GM12873 (cell line): ENCODE data around the gene MAP7.

Experiments
- TF ChIP-seq, protein P1 (sequence below): IDR thresholded peaks from 2 replicates; pipeline ENCODE4 v1.5.1; 2012; ENCODE audit warnings: low read depth, mild to moderate bottlenecking, moderate library complexity, low read length, control low read depth; ENCODE audit not compliant: insufficient read depth; ENCODE audit errors: missing control alignments

MAP7 gene

DNA sequence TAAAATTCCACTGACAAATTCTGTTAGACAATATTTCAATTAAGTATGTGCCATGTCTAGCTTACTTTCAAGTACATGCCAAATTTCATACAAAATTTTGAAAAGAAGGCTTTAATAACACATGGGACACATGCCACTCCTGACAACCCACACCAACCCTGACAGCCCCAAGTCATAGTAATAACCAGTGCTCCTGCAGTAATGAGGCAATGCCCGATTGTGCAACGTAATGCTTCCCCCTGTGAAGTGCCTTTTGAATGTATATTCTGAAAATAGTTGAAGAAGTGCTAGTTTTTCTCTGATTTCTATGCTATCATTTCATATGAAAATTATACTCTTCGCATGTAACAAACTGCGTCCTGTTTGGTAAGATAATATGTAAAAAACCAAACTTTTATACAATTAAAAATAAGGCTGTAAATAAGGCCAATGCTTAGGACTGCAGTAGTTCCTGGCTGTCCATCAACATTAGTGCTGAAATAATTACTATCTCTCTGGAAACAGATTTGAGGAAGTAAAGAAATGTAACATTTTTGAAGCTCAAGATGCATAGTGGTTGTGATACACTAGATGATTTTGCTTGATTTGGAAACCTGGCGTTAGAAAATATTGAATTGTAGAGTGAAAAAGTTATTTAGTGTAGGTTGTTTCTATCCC is 134.7 kb downstream of the MAP7 start:
- TF ChIP-seq, protein P1, sequence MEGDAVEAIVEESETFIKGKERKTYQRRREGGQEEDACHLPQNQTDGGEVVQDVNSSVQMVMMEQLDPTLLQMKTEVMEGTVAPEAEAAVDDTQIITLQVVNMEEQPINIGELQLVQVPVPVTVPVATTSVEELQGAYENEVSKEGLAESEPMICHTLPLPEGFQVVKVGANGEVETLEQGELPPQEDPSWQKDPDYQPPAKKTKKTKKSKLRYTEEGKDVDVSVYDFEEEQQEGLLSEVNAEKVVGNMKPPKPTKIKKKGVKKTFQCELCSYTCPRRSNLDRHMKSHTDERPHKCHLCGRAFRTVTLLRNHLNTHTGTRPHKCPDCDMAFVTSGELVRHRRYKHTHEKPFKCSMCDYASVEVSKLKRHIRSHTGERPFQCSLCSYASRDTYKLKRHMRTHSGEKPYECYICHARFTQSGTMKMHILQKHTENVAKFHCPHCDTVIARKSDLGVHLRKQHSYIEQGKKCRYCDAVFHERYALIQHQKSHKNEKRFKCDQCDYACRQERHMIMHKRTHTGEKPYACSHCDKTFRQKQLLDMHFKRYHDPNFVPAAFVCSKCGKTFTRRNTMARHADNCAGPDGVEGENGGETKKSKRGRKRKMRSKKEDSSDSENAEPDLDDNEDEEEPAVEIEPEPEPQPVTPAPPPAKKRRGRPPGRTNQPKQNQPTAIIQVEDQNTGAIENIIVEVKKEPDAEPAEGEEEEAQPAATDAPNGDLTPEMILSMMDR = no peak

DNA sequence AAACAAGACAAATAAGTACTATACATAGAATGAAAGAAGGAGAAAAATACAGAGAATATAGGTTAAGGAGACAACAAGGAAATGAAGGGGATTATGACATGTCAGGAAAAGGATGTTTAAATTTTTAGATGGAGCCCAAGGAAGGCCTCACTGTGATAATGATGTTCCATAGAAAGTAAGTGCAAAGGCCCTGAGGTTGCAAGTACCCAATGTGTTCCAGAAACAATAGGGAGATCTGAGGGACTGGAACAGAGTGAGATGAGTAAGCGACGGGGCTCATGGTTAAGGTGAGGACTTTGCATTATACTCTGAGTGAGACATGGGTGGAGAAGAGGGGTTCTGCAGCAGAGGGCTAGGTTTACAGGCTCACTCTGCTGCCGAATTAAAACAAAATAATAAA is 137.8 kb downstream of the MAP7 start:
- TF ChIP-seq, protein P1 = no peak

DNA sequence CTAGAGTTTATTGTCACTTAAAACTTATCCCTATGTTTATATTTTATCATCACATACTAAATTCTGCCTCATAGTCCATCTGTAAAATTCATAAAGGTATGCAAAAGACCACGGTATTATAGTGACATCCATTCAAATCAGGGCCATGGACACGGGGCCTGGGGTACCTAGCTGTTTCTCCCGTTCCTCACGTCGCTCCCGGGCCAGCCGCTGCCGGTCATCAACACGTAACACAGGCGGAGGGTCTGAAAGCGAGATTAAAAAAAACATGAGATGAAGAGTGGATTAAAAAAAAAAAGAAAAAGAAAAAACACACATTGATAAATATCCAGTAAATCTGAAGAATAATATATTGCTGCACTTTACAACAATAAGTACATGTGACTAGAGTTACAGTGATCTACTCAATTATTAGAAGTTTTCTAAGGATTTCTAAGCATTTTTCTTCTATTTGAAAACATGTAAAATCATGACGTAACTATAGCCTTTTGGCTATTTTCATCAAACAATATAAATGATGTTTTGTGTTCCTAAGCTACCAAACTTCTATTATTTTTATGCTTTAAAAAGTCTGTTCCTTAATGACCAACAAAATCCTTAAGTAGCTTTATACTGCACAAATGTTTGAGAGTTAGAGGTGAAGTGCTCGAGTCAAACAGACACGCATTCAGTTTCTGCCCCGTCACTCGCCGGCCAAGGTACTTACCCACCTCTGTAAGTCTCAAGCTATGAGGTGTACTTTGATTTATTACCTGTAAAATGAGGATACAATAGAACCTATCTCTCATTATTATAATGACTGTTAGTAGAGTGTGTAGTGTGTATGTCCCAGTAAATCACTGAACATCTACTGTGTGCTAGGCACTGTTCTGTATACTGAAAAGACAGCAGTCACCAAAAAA is 138.5 kb downstream of the MAP7 start:
- TF ChIP-seq, protein P1 = no peak

DNA sequence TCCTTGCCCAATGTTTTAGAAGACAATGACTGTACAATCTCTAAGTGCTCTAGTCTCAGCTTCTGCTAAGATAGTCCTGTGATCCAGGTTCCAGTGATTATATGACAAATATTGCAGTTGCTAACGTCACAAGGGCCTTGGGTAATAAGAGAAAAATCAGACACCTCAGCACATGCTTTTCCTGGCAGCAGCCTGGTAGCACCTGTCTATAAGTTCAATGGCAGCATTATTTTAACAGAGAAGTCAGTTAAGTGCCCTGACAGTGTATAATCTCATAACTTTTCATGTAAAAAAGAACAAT is 139.2 kb downstream of the MAP7 start:
- TF ChIP-seq, protein P1 = no peak

DNA sequence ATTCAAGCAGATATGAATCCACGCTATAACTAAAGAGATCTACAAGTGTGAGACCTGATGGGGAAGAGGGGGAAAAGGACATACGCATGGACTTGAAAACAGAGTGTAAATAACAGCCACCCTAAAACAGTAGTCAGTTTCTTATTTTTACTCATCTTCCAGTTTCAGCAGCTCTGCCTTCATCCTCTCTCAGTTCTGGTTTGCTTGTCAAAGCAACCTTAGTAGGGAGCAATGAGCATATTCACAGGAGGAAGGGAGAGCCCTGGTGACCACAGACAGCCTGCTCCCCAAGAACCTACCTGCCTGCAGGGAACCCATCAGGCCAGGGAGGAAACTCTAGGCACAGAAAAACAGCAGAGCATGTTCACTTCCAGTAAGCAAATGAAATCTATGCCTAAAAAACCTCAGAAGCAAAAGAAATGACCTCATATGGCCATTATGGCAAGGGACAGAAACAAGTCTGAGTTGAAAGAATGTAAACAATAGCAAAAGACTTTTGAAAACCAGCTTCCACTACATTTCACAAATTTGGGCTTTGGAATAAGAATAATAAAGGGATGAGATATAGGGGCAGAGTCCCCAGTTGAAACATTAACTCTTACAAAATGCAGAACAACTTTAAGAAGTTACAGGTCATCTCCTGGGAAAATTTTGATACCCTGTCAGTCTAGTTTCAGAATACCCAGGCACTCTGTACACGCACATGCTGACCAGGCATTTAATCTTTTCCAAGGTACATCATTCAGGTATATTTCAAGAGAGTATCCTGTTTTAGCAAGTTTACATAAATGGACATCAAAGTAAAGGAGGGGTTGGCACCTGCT is 139.8 kb downstream of the MAP7 start:
- TF ChIP-seq, protein P1 = no peak

DNA sequence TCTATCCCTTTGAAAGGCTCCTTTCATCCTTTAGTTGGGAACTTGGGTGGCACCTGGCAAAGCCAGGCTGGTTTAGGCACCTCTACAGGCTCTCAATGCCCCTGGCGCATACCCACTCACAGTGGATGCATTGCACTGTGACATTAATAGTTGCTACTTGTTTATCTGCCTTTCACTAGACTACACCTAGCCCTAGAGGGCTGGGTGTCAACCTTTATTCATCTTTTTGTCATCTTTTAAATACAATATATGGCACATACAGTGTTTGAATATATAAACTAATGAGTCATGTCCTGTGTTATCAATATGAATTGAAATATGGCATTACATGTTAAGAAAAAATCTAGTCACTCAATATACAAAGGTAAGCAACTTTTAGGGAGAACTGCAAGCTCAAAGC is 140.6 kb downstream of the MAP7 start:
- TF ChIP-seq, protein P1 = no peak

DNA sequence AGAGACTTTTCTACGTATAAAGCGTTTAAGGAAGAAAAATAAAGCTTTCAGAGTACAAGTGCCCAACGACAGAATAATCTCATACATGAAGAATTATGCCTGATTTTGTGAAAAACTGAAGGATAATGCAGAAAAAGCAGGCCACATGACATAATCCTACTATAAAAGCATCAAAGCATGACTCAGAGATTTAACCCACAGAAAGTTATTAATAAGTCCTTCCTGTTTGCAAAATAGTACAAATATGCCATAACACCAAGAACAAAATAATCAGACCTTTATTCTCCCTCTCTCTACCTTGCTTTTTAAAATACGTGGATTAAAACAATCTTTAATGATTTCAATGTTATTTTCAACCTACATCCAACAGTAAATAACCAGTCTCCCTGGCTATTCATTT is 142.0 kb downstream of the MAP7 start:
- TF ChIP-seq, protein P1 = no peak
